Chondrocyte (in vitro differentiated cells): ENCODE measurements around the gene PDZRN3. TPM values are rescaled to one million over a fixed set of nuclear protein-coding genes. Genes with fewer than 3 reads are reported as not detected.

Experiments
- DNase-seq: peaks from one replicate; pipeline ENCODE4 v3.0.0; 2021; ENCODE audit warnings: mixed read lengths, low spot score
- H3K27ac Mint-ChIP-seq: one replicate; pipeline ENCODE4 v1.8.0; 2021; ENCODE audit warnings: mild to moderate bottlenecking, moderate library complexity, mixed read lengths; ENCODE audit not compliant: unreplicated experiment
- H3K27me3 Mint-ChIP-seq: 2 replicates; pipeline ENCODE4 v1.8.0; 2021; ENCODE audit warnings: low read depth, mixed read lengths
- H3K36me3 Mint-ChIP-seq: 2 replicates; pipeline ENCODE4 v1.8.0; 2021; ENCODE audit warnings: low read depth, mixed read lengths
- H3K4me1 Mint-ChIP-seq: 2 replicates; pipeline ENCODE4 v1.8.0; 2021; ENCODE audit warnings: low read depth, mild to moderate bottlenecking, mixed read lengths
- H3K4me3 Mint-ChIP-seq: one replicate; pipeline ENCODE4 v1.8.0; 2021; ENCODE audit warnings: mild to moderate bottlenecking, moderate library complexity, mixed read lengths; ENCODE audit not compliant: unreplicated experiment
- H3K9me3 Mint-ChIP-seq: 2 replicates; pipeline ENCODE4 v1.8.0; 2021; ENCODE audit warnings: low read depth, mixed read lengths
- CTCF ChIP-seq: fragments of 200-600 bp; sonication (generic); IDR thresholded peaks from 2 replicates; pipeline ENCODE4 v1.5.0; 2021; ENCODE audit warnings: antibody characterized with exemption, mild to moderate bottlenecking, moderate library complexity
- total RNA-seq: library from RNA; stranded (reverse); gene quantifications from 3 replicates; pipeline ENCODE4 v1.2.1, GENCODE V29; 2021

Gene PDZRN3
- total RNA-seq, 1 donor from 2014 or later = 19.4 TPM

GRCh38 chr3:73401616-73402279 is 223.0 kb downstream of the PDZRN3 start:
- Mint-ChIP-seq H3K36me3 (peaks cover 15% of the 10 kb centered on the region), H3K27ac (no peak overlapping the region), H3K4me1 (peaks cover 11% of the 10 kb centered on the region), H3K27me3 (no peaks in the 10 kb centered on the region), H3K9me3 (no peaks in the 10 kb centered on the region), H3K4me3 (no peak overlapping the region)
- no peak for TF ChIP-seq CTCF
- no peak for DNase-seq

GRCh38 chr3:73401059-73401458 is 223.7 kb downstream of the PDZRN3 start:
- Mint-ChIP-seq H3K27ac (no peak overlapping the region), H3K4me3 (no peak overlapping the region), H3K9me3 (no peaks in the 10 kb centered on the region), H3K27me3 (no peaks in the 10 kb centered on the region), H3K36me3 (peaks cover 15% of the 10 kb centered on the region), H3K4me1 (peaks cover 11% of the 10 kb centered on the region)
- DNase-seq = no peak
- no peak for TF ChIP-seq CTCF

- H3K9me3 Mint-ChIP-seq = no peaks in the 10 kb centered on the region
- no peak for TF ChIP-seq CTCF
- no peak for DNase-seq
- no peak overlapping the region for H3K27ac Mint-ChIP-seq
- H3K27me3 Mint-ChIP-seq = no peaks in the 10 kb centered on the region
- H3K4me1 Mint-ChIP-seq = peaks cover 7% of the 10 kb centered on the region
- H3K36me3 Mint-ChIP-seq = peaks cover 16% of the 10 kb centered on the region
- H3K4me3 Mint-ChIP-seq = no peak overlapping the region
These were observed 225.0 kb downstream of the PDZRN3 start for GRCh38 chr3:73399666-73400253.

GRCh38 chr3:73399106-73399505 is 225.6 kb downstream of the PDZRN3 start:
- Mint-ChIP-seq H3K27ac (no peak overlapping the region), H3K4me1 (peaks cover under 1% of the 10 kb centered on the region), H3K9me3 (no peaks in the 10 kb centered on the region), H3K36me3 (peaks cover 18% of the 10 kb centered on the region), H3K4me3 (no peak overlapping the region), H3K27me3 (no peaks in the 10 kb centered on the region)
- DNase-seq = no peak
- no peak for TF ChIP-seq CTCF

GRCh38 chr3:73398084-73398483 is 226.7 kb downstream of the PDZRN3 start:
- Mint-ChIP-seq H3K36me3 (peaks cover 16% of the 10 kb centered on the region), H3K27ac (no peak overlapping the region), H3K4me1 (no peaks in the 10 kb centered on the region), H3K9me3 (no peaks in the 10 kb centered on the region), H3K27me3 (no peaks in the 10 kb centered on the region), H3K4me3 (no peak overlapping the region)
- no peak for DNase-seq
- TF ChIP-seq CTCF = no peak
